NCI-H128 (cell line): ENCODE data around the gene PDE4B.
"Not testable (repeated sequence)": the region's sequence is repeated elsewhere in the genome, so short reads cannot be mapped to it uniquely, and the experiment has no call there.

Experiments
- DNase-seq: peaks from one replicate; lab custom pipeline; 2025; ENCODE audit not compliant: unreplicated experiment; lab: John Stamatoyannopoulos, UW

PDE4B gene

DNA sequence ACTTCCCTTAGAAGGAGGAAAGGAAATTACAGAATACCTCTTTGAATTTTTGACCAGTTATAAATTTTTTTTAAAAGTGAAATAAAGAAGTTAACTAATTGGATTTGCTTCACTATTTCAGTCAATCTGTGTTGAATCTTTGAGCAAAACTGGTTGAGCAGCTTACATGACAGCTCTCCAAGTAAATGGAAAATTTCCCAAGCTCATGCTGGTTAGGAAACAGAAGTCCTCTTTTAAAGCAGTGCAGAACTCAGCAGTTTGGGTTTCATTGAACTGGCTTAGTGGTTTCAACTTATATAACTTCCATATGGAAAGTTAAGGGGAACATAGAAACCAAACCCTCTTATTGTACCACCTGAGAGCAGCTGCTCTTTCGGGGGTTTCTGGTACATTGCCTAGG lies 250.5 kb downstream of the PDE4B start:
- no peak for DNase-seq

DNA sequence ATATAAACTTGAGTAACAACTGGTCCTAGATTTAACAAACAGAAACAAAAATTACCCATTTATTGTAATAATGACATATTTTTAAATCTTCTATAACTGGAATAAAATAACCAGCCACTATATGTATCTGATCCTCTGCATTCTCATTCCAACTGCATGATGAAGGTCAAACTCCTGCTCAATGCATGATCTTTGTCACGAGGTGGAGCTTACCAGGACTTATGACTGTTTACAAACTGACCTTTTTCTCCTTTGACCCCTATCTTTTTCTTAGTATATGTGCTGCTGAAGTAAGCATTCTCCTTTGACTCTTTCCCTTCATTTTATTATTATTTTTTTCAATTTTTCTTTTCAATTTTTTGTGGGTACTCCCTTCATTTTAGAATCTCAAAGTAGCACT lies 252.2 kb downstream of the PDE4B start:
- DNase-seq, result no peak

DNA sequence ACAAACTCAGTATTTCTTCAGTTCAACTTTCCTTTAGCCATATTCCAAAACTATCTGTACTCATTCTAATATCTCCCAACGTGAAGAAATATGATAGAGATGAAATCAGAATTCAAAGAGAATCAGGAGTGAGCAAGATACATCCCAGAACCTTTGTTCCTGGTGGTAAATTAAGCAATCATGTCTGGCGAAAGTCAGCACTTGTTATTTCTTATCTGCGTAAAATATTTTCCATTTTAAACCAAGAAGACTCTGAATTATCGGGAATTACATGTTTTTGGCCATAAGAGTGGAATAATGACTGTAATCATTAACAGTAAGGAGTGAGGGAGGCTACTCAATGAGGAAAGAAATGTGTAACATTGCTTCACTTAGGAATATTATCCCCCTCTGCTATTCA lies 253.7 kb downstream of the PDE4B start:
- no peak for DNase-seq

DNA sequence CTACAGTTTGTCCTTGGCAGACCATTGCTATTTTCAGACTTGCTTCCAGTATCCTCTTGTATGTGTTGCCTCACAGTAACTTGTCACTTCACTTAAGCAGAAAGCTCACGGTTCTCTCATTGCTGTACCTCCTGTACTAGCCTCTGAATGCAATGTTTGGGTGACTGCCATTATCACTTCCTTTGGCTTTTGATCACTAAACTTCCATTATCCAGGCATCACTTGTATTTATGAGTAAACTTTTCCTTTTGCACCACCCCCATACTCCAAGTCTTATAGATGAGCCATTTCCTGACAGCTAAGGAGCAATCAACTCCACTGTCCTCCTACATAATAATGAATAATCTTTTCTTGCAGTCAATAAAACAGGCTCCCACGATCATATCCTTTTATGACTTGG lies 255.3 kb downstream of the PDE4B start:
- no peak for DNase-seq

DNA sequence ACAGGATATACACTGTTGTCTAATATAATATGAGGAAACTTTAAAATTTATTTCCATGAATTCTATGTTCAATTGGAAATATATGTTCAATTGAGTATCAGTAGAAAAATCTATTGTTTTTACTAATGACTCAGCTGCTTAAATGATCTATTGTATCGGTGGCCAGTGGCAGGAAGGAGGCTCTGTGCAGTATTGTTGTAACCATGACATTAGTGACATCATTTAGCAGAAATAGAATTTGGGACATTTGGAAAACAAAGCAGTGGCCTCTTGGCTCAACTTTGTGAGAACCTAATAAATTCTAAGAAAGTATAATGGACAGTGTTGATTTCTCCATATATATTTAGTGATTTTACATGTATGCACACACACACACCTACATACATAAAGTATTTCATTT lies 257.4 kb downstream of the PDE4B start:
- DNase-seq, result no peak

DNA sequence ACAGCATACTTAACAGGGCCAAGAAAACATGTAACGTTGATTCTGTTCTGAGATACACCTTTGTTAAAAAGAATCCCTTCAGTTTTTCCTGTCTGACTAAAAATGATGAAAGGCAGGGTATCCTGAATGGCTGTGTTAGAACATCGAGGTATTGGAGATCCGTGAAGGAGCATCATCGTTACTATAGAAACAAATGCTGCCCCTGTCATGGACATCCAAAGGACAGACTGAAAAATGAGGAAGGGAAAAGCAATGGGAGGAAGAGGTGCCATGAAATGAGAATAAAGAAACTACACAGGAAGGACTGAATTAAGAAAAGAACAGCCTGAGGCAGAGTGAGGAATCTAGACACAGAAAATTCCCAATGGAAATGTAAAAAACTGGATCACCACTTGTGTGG lies 257.9 kb downstream of the PDE4B start:
- no peak for DNase-seq

DNA sequence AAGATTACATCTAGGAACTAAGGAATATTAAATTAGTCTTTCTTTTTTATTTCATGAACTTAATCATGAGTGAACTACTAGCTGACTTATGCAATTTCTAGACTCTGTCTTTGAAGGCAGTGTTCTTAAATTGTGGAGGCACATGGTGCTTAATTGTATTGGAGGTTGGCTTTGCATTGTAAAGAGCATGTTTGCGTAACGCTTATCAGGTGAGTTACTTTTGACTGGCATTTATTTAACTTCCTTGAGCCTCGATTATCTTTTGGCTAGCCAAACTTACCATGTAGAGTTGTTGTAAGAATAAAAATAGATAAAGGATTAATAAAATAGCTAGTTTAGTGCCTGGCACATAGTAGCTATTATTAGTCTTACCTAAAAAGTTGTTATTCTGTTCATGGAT lies 262.4 kb downstream of the PDE4B start:
- no peak for DNase-seq

DNA sequence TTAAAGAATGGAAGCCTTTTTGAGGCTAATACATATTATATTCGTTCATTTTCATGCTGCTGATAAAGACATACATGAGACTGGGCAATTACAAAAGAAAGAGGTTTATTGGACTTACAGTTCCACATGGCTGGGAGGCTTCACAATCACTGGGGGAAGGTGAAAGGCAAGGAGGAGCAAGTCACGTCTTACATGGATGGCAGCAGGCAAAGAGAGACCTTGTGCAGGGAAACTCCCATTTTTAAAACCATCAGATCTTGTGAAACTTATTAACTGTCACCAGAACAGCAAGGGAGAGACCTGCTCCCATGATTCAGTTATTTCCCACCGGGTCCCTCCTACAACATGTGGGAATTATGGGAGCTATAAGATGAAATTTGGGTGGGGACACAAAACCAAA lies 264.8 kb downstream of the PDE4B start:
- not testable (repeated sequence) for DNase-seq

DNA sequence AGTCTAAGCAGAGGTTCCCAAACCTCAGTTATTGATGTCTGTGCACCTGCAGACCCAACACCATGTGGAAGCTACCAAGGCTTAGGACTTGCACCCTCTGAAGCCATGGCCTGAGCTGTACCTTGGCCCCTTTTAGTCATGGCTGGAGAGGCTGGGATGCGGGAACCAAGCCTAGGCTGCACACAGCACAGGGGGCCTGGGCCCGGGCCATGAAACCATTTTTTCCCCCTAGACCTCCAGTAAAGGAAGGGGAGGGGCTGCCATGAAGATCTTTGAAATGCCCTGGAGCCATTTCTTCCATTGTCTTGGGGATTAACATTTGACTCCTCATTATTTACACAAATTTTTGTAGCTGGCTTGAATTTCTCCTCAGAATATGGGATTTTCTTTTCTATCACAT lies 265.9 kb downstream of the PDE4B start:
- DNase-seq, result no peak

DNA sequence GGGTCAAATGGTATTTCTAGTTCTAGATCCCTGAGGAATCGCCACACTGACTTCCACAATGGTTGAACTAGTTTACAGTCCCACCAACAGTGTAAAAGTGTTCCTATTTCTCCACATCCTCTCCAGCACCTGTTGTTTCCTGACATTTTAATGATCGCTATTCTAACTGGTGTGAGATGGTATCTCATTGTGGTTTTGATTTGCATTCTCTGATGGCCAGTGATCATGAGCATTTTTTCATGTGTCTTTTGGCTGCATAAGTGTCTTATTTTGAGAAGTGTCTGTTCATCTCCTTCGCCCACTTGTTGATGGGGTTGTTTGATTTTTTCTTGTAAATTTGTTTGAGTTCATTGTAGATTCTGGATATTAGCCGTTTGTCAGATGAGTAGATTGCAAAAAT lies 274.5 kb downstream of the PDE4B start:
- not testable (repeated sequence) for DNase-seq

DNA sequence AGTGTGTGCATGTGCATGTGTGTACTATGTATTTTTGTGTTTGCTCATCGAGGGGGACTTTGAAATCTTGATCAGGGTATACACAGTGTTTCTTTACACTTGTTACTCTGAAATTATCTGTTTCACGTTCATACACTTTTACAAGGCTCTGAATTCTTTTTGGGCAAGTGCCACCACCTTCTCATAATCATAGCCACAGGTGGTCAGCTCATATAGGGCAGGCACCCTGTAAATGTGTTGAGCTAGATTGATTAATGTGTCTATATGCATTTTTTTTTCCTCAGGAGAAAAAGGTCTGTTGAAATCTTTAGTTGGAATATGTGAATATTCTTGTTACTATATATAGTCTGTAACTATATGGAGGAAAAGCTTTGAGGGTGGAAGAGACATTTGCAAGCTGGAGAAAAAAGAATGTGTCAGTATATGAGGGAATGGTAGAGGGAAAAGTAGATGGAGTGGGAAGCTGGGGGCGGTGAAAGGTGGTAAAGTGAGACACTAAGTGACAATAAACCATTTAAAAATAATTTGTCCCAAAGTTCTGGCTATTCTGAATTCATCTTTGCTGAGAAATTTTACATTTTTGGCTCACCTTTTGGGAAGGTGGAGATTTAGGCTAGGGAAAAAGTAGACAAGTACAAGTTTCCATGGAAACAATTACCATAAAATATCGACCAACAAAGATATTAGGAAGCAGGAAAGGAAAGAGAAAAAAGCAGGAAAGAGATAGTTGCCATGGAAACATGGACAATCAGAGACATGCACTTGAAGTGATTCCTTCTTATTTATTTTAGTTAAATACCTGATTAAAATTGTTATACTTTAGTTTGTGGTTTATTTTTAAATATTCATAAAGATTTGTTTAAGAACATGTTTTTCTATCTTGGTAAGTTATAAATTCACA lies 277.5 kb downstream of the PDE4B start:
- DNase-seq, result no peak

DNA sequence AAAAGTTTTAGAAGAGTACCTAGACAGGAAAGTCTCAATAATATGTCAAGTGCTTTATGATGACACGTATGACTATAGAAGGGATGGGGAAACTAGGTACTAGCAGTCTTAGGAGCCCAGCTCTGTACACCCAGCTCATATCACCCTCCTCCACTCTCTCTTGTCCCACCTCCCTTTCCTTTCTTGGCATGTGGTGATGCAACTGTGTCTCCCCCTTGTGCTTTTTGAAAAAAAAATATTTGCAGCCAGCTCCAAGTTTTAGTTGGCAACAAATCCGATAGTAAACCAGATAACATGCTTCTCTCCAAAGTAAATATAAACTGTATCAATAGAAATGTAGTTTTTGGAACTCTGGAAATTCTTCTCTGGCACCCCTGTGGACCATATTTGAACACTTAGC lies 280.7 kb downstream of the PDE4B start:
- no peak for DNase-seq

DNA sequence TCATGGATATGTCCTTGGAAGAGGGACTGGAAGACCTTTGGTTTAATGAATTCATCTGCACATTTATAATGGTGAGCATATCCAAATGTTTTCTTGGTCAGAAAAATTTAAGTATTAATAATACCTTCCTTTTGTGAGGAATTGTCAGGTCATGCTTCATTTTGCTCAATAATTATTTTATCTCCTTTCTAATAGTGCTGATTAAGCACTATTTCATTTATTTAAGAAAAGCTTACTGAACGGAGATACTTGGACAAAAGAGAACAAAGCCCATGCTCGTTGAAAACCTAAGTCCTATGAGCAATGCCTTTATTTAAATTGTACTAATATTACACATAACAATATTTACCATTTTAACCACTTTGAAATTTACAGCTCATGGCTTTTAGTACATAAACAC lies 281.5 kb downstream of the PDE4B start:
- no peak for DNase-seq

DNA sequence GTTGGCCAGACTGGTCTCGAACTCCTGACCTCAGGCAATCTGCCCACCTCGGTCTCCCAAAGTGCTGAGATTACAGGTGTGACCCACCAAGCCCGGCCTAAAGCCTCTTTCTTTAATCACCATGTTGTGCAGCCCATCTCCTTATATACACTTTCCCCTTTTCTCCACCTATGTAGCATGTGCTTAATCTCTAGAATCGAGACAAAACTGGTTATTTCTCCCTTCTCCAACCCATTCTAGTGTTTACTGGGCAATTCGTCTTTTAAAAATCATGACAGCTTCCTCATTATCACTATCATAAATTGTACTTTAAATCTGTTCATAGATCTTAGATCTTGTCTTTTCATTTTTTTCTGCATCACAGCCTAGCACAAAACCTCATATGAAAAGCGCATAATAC lies 285.7 kb downstream of the PDE4B start:
- no peak for DNase-seq

DNA sequence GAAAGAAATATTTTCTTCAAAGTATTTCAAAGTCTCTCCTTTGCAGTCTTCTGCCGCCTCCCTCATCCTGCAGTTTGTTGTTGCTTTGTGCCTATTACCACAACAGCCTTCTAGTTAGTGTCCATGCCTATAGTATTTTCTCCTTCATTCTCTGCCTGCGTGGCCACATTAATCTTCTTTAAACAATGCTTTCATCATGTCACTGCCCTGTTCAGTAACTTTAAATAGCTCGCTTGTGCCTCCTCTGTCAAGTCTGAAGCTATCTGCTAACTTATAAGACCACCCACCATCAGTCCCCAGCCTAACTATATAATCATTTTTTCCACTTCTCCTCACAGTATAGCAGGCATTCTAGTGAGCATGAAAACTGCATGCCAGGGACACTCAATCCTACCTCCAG lies 290.3 kb downstream of the PDE4B start:
- DNase-seq, result no peak

DNA sequence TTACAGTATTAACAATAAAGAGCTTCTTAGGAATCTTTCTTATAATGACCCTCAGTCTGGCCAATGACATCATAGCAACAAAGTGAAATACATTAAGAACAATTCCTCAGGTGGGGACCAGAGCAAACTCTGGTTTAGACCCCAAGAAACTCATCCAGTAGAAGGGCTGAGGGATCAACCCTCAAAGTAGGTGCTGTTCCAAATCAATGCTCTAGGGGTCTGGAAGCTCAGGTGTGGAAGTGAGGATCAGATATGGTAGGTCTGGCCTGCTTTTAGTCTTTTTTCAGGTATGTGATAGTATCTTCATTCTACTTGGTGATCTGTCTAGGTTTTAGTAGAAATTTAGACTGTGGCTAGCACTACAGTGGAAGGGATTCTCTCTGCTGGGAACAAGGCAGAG lies 291.7 kb downstream of the PDE4B start:
- no peak for DNase-seq

DNA sequence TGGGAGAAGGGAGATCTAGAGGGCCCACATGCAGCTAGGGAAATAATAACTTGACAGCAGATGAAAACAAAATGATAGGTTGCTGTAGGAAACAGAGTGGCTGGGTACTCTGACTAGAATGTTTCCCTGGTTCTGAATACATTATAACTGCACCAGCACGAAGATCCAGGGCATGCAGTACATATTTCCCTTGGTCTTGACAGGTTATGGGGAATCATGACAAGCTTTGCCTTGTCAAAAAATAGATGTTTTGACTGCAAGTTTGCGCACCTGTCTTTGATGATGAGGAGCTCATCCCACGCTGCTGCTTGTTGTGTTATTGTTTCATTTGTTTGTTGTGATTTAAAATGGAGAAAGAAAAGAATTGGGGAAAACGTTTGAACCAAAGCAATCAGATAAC lies 292.9 kb downstream of the PDE4B start:
- no peak for DNase-seq

DNA sequence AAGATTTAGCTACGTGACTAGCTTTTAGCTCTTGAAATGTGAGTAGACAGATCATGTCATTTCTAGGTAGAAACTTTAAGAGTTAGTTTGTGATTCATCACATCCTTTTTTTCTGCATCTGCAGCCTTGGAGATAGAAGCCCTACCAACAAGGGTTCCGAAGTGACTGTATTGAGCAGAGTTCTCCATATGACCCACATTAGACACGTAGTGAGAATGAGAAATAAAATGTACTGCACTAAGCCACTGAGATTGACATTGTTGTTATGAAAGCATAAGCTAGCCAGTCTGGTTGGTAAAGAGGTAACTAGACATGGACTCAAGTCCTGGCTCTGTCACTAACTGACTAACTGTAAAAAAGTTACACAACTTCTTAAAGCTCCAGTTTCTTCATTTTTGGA lies 296.1 kb downstream of the PDE4B start:
- no peak for DNase-seq

DNA sequence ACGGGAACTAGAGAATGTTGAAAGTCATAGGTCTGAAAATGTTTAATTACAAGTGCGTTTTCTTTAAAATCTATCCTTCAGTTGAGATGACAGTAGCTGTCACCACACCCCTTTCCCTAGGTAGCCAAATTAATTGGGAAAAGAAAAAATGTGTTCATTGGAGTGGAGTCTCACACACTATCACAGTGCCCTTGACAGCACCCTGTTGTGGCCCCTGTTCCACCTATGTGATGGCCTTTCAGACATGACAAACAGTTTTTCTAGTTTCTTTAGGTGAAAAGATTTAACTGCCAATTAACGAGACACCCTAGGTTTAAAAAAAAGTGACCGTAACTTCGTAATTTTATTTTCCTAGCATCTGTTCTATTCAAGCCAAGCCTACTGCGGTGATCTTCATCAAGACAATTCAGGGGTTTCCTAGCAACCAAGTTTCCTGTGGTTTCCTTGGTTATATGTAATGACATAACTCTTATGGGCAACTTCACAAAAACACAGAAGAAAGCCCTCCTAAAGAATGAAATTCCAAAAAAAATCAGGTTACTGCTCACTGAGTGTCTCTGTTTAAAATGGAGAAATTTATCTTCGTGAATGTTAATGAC lies 298.3 kb downstream of the PDE4B start:
- DNase-seq, result no peak

DNA sequence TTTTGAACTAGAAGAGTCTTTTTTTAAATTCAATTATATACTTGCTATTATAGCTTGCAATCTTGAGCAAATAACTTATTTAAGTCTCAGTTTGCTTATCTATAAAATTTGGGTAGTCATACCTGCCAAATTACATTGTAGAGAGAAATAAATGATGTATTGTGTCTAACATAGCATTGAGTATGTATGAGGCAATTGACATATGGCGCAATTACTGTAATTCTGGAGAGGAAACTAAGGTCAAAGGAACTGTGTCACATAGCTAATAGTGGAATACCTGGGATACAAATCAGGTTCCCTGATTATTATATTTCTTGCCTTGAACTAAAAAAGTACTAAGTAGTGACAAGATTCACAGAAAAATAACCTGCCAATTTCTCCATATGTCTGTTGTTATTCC lies 302.5 kb downstream of the PDE4B start:
- no peak for DNase-seq

DNA sequence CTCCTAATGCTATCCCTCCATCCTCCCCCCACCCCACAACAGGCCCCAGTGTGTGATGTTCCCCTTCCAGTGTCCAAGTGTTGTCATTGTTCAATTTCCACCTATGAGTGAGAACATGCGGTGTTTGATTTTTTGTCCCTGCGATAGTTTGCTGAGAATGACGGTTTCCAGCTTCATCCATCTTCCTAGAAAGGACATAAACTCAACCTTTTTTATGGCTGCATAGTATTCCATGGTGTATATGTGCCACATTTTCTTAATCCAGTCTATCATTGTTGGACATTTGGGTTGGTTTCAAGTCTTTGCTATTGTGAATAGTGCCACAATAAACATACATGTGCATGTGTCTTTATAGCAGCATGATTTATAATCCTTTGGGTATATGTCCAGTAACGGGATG lies 308.3 kb downstream of the PDE4B start:
- DNase-seq, result not testable (repeated sequence)

DNA sequence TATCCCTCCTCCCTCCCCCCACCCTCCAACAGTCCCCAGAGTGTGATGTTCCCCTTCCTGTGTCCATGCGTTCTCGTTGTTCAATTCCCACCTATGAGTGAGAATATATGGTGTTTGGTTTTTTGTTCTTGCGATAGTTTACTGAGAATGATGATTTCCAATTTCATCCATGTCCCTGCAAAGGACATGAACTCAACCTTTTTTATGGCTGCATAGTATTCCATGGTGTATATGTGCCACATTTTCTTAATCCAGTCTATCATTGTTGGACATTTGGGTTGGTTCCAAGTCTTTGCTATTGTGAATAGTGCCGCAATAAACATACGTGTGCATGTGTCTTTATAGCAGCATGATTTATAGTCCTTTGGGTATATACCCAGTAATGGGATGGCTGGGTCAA lies 311.4 kb downstream of the PDE4B start:
- DNase-seq, result not testable (repeated sequence)

DNA sequence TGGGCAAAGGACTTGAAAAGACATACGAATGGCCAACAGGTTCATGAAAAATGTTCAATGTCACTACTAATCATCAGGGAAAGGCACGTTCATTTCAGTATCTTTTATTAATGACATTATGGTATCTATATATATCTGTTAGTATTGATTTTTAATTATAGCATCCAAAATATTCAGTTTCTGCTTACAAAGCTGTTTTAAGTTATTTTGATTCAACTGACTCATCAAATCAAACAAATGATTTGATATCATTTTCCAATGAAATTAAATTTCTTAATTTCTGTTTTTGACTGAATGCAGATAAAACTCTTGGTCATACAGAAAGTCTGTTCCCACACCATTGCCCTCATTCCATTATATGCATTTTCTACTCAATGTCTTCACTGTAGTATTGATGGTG lies 315.9 kb downstream of the PDE4B start:
- DNase-seq, result no peak
